Ascending aorta (tissue), 2 donors: Measurements from ENCODE around the gene USP30. TPM values are rescaled to one million over a fixed set of nuclear protein-coding genes. Genes with fewer than 3 reads are reported as not detected.

Experiments used
- DNase-seq, 2 donors: peaks; one replicate each; pipeline ENCODE4 v3.0.0-alpha.2; 2019; ENCODE audit warnings: low spot score in 2 of 2
- H3K27ac ChIP-seq, 2 donors: fragments of 200-600 bp; sonication (generic); one replicate each; pipeline ENCODE4 v1.5.1; 2016 to 2017; ENCODE audit warnings: mild to moderate bottlenecking in 1 of 2
- H3K27me3 ChIP-seq: fragments of 200-600 bp; sonication (generic); one replicate; pipeline ENCODE4 v1.5.1; 2017
- H3K36me3 ChIP-seq, 2 donors: fragments of 200-600 bp; sonication (generic); one replicate each; pipeline ENCODE4 v1.5.1; 2016
- H3K4me1 ChIP-seq, 2 donors: fragments of 200-600 bp; sonication (generic); one replicate each; pipeline ENCODE4 v1.5.1; 2016 to 2017; ENCODE audit warnings: mild to moderate bottlenecking in 1 of 2
- H3K4me3 ChIP-seq, 2 donors: fragments of 200-600 bp; sonication (generic); one replicate each; pipeline ENCODE4 v1.5.1; 2016 to 2017; ENCODE audit warnings: mild to moderate bottlenecking in 1 of 2
- H3K9me3 ChIP-seq, 2 donors: fragments of 200-600 bp; sonication (generic); one replicate each; pipeline ENCODE4 v1.5.1; 2016
- intact Hi-C: fragments of 100-400 bp; cut with DNase I; formaldehyde crosslinking; loops from one replicate; pipeline ENCODE4 v1.15.1; 2023
- total RNA-seq: library from RNA; depleted of rRNA; stranded (reverse); fragments of >200 nt; gene quantifications from one replicate; pipeline ENCODE4 v1.1.0, GENCODE V29; 2016
- TF ChIP-seq, protein P1 (sequence below), 3 experiments: fragments of 200-600 bp in 2 of 3; fragments of 450-650 bp in 1 of 3; sonication (generic) in 2 of 3; IDR thresholded peaks; one replicate each; pipeline ENCODE4 v1.5.1; 2016 to 2019; ENCODE audit warnings: antibody characterized with exemption in 3 of 3, mild to moderate bottlenecking in 1 of 3, moderate library complexity in 1 of 3

Gene USP30
- total RNA-seq, 1 donor from 2014 or later: 36.0 TPM

DNA sequence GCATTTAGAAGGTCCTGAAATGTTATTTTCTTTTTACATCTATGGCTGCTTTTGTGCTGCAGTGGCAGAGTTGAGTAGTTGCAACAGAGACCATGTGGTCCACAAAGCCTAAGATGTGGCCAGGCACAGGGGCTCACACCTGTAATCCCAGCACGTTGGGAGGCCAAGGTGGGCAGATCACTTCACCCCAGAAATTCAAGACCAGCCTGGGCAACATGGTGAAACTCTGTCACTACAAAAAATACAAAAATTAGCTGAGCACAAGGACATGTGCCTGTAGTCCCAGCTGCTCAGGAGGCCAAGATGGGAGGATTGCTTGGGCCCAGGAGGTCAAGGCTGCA, 13.4 kb downstream of the USP30 start:
- Histone ChIP-seq H3K9me3 (no peaks in the 10 kb centered on the region), H3K27ac (no peak overlapping the region), H3K36me3 (peaks cover 38 to 46% of the 10 kb centered on the region in 2 donors), H3K4me1 (no peaks in the 10 kb centered on the region), H3K27me3 (no peaks in the 10 kb centered on the region), H3K4me3 (no peak overlapping the region)
- DNase-seq: no peak
- intact Hi-C loops: no loop called here
- TF ChIP-seq, protein P1, sequence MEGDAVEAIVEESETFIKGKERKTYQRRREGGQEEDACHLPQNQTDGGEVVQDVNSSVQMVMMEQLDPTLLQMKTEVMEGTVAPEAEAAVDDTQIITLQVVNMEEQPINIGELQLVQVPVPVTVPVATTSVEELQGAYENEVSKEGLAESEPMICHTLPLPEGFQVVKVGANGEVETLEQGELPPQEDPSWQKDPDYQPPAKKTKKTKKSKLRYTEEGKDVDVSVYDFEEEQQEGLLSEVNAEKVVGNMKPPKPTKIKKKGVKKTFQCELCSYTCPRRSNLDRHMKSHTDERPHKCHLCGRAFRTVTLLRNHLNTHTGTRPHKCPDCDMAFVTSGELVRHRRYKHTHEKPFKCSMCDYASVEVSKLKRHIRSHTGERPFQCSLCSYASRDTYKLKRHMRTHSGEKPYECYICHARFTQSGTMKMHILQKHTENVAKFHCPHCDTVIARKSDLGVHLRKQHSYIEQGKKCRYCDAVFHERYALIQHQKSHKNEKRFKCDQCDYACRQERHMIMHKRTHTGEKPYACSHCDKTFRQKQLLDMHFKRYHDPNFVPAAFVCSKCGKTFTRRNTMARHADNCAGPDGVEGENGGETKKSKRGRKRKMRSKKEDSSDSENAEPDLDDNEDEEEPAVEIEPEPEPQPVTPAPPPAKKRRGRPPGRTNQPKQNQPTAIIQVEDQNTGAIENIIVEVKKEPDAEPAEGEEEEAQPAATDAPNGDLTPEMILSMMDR (IDR thresholded peaks at IDR 0.05): no peak

- Histone ChIP-seq H3K9me3 (no peaks in the 10 kb centered on the region), H3K27me3 (no peaks in the 10 kb centered on the region), H3K4me1 (no peaks in the 10 kb centered on the region), H3K27ac (no peak overlapping the region), H3K36me3 (peaks cover 56 to 70% of the 10 kb centered on the region in 2 donors), H3K4me3 (no peak overlapping the region)
- no peak for DNase-seq
- intact Hi-C loops: no loop called here
- TF ChIP-seq, protein P1 (IDR thresholded peaks at IDR 0.05): no peak
Measured at GRCh38 chr12:109069307-109070271, 17.2 kb downstream of the USP30 start.

DNA sequence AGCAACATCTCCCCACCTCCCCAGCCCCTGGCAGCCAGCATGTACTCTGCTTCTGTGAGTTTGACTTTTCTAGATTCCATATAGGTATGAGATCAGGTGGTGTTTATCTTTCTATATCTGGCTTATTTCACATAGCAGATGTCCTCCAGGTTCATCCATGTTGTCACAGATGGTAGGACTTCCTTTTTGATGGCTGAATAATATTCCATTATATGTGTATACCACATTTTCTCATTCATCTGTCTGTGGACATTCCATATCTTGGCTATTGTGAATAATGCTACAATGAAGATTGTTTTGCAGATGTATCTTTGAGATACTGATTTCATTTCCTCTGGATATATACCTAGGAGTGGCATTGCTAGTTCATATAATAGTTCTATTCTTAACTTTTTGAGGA, 22.5 kb downstream of the USP30 start:
- H3K36me3 ChIP-seq: peaks cover 46 to 67% of the 10 kb centered on the region in 2 donors
- H3K9me3 ChIP-seq: no peaks in the 10 kb centered on the region
- DNase-seq: no peak
- H3K4me1 ChIP-seq: no peaks in the 10 kb centered on the region
- H3K27ac ChIP-seq: no peak overlapping the region
- TF ChIP-seq, protein P1 (IDR thresholded peaks at IDR 0.05): no peak
- H3K4me3 ChIP-seq: no peak overlapping the region
- intact Hi-C loops: no loop called here
- no peaks in the 10 kb centered on the region for H3K27me3 ChIP-seq

GRCh38 chr12:109082751-109083150, 30.4 kb downstream of the USP30 start:
- TF ChIP-seq, protein P1 (IDR thresholded peaks at IDR 0.05): no peak
- H3K4me1 ChIP-seq: no peaks in the 10 kb centered on the region
- intact Hi-C loops: no loop called here
- peaks cover 70 to 78% of the 10 kb centered on the region in 2 donors for H3K36me3 ChIP-seq
- no peak for DNase-seq
- no peaks in the 10 kb centered on the region for H3K9me3 ChIP-seq
- no peak overlapping the region for H3K27ac ChIP-seq
- H3K4me3 ChIP-seq: no peak overlapping the region
- H3K27me3 ChIP-seq: no peaks in the 10 kb centered on the region

- no peaks in the 10 kb centered on the region for H3K27me3 ChIP-seq
- no peak for DNase-seq
- no peaks in the 10 kb centered on the region for H3K9me3 ChIP-seq
- no peak overlapping the region for H3K27ac ChIP-seq
- H3K4me1 ChIP-seq: no peaks in the 10 kb centered on the region
- peaks cover 77 to 83% of the 10 kb centered on the region in 2 donors for H3K36me3 ChIP-seq
- no peak overlapping the region for H3K4me3 ChIP-seq
- TF ChIP-seq, protein P1 (IDR thresholded peaks at IDR 0.05): no peak
- intact Hi-C loops: no loop called here
Measured at GRCh38 chr12:109084425-109084824, 32.0 kb downstream of the USP30 start.
